GM12864 (cell line): ENCODE results near the gene RFTN1.
A peak's percentile ranks its signal among the peaks of the same experiment; 100 is the strongest.

ENCODE experiments used
- DNase-seq: peaks from one replicate; pipeline ENCODE4 v3.0.0-alpha.2; 2011; ENCODE audit warnings: low read depth
- H3K4me3 ChIP-seq: 2 replicates; pipeline ENCODE4 v1.5.1; 2011; ENCODE audit warnings: mild to moderate bottlenecking, low read depth, low read length, control low read depth
- CTCF ChIP-seq: IDR thresholded peaks from 2 replicates; pipeline ENCODE4 v1.5.1; 2011; ENCODE audit warnings: low read depth, mild to moderate bottlenecking, moderate library complexity, low read length, control low read depth, inconsistent platforms; ENCODE audit errors: missing control alignments

The RFTN1 gene

DNA sequence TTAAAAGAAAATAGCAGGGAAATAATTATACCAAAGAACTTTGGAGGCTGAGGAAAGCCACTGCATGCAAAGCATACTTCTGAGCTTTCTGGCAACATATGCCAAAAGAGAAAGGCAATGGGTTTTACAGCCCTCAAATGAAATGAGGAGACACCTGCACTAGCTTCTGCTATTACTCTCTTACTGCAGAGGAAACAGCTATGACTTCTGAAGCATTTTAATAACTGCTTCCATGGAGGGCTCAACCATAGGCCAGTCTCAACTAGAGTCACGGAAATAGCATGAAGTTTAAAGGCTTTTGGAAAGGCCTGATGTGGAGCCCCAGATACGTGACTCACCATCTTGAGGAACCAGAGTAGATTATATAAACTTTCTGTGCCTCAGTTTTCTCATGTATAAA lies 133.7 kb downstream of the RFTN1 start:
- DNase-seq: no peak
- TF ChIP-seq CTCF: no peak
- H3K4me3 ChIP-seq: no peak overlapping the region

- peak; percentile 64 for DNase-seq
- H3K4me3 ChIP-seq: no peak overlapping the region
- no peak for TF ChIP-seq CTCF
These were observed 134.6 kb downstream of the RFTN1 start for GRCh38 chr3:16378920-16379319.

GRCh38 chr3:16378415-16378814 lies 135.1 kb downstream of the RFTN1 start:
- no peak overlapping the region for H3K4me3 ChIP-seq
- TF ChIP-seq CTCF: no peak
- DNase-seq: no peak

DNA sequence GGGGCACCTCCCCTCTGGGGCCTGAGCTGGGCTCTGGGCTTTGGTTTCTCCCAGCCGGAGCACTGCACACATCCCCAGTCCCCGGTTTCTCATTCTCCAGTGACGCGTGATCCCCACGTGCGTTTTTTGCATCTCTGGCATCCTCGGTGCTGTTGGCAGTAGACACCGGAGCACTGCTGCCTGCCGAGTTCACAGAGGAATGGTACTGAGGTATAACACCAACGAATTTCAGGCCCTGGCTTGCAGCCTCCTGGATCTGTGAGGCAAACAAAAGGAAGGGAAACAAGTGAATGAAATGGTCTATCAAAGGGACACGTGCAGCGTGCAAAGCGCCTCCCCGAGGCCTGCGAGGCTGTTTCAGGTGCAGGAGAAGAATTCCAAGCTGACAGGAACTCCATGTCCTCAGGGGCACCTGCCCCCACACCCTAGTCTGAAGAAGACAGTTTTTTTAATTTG lies 135.6 kb downstream of the RFTN1 start:
- TF ChIP-seq CTCF: peak; percentile 18
- H3K4me3 ChIP-seq: no peak overlapping the region; the same call in 1 of the 2 replicates
- DNase-seq: no peak

DNA sequence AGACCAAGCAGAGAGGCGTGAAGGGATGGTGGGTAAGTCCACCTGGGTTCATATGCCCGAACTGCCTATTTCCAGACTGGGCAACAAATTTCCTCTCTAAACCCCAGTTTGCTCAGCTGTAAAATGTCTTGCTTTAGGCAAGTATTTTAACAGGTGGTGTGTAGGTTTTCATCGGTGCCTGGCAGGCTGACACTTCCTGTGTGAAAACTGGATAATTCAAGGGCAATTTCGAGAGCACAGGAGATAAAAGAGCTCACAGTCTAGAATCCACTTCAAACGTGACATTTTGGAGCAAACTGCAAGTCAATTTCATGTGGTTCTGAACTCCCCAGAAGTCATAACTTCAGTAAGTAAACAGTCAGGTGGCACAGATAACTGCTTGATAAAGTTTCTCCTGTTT lies 136.3 kb downstream of the RFTN1 start:
- H3K4me3 ChIP-seq: no peak overlapping the region; the same call in 1 of the 2 replicates
- DNase-seq: no peak
- no peak for TF ChIP-seq CTCF

DNA sequence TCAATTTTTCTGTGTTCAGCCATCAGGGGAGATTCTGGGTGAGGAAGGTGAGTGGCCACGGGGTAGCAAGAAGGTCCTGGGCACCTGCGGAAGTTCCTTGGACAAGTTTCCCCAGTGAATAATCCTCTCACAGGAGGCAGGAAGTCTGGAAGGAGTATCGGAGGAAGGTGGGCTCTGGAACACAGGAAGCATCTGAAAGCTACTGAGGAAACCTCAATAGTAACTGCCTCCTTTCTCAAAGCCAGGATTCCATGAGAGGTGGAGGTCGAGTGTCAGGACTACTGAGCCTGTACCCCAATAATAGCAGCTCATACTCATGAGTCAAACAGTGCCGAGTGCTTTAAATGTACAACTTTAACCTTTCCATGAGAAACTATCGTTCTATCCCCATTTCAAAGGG lies 137.6 kb downstream of the RFTN1 start:
- H3K4me3 ChIP-seq: no peak overlapping the region; the same call in 1 of the 2 replicates
- no peak for DNase-seq
- TF ChIP-seq CTCF: no peak

- no peak for TF ChIP-seq CTCF
- no peak for DNase-seq
- H3K4me3 ChIP-seq: no peak overlapping the region
These were observed 138.6 kb downstream of the RFTN1 start for GRCh38 chr3:16374935-16375245.
